HG02870 (cell line): ENCODE measurements around the gene KRT76.

Experiments
- ATAC-seq: cut with Tn5 transposase; IDR thresholded peaks from one replicate; pipeline ENCODE4 v1.9.1; 2021; ENCODE audit warnings: mild to moderate bottlenecking, moderate library complexity; ENCODE audit not compliant: unreplicated experiment

KRT76 gene

DNA sequence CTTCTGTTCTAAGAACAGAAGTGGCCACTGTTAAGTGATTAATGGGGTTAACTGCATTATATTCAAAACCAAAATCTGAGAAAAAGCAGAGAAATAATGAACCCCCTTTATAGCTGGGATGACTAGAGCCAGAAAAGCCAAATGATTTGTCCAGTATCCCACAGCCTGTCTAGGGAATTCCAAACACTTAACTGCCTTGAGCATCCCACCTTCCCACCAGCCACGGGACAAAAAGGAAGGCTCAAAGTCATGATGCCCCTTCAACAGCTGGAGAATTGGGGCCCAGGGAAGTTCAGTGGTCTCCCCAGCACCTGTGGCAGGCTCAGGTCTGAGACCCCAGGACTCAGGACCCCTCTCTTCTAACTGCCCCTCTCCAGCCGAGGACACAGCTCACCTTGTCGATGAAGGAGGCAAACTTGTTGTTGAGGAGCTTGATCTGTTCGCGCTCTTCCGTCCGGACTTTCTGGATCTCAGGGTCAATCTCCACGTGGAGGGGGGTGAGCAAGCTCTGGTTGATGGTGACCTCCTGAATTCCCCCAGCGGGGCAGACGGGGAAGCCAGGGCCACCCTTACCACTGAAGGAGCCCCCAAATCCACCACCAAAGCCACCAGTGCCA is 36.2 kb upstream of the KRT76 start:
- no peak for ATAC-seq

GRCh38 chr12:52812749-52813148 is 35.6 kb upstream of the KRT76 start:
- no peak for ATAC-seq

DNA sequence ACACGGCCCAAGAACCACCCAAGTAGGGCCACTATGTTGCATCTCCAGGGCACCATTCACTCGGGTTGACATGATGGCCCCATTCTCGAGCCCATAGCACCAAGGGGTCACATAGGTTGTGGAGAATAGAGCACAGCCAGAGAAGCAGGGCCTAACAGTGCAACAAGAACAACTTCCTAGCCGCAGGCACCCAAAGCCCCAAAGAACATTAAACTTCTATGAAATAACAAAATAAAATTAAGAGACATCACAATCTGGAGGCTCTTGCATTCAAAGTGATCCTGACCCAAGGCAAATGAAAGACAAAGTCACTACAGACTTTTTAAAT is 34.9 kb upstream of the KRT76 start:
- no peak for ATAC-seq

DNA sequence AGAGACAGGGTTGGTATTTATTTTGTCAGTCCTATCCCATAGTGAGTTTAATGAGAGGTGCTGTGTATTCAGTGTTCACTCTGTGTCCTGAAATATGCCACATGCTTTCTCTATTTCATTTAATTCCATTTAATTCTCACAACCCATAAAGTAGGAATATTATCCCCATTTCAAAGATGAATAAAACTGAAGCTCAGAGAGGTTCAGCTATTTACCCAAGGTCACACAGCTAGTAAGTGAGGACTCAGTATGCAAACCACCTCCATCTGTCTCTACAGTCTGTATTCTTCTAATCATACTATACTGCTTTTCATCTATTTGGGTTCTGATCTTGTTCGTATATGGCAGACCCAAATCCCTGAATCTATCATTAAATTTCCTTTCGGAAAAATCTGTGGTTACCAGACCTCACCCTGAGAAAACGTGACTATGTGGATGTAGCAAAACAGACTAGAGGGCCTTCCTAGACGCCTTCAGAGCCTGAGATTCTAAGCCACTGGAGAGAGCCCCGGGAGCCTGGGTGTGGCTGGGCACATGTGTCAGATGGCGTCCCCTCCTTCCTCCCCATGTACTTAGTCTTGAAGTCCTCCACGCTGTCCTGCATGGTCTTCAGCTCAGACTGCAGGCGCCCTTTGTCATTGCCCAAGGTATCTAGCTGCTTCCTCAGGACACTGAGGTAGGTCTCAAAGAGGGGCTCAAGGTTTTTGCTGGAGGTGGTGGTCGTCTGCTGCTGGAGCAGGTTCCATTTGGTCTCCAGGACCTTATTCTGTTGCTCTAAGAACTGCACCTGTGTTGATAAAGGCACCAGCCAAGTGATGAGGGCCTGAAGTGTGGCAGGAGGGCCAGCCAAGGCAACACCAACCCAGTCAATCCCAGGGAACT is 34.3 kb upstream of the KRT76 start:
- ATAC-seq = no peak

DNA sequence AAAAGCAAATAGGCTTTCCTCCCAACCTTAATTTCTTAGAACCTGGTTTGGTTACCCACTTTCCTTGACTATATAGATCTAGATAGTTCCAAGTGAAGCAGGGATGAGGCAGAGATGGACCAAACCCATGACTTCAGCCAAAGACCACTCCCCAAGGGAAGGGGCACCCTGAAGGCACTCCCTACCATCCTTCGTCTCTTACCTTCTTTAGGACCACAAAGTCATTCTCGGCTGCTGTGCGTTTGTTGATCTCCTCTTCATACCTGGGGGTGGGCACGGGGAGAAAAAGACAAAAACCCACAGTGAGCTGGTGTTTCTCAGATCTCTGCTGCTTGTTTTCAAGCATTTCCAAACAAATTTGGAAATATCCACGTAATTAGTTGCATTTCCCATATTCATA is 33.4 kb upstream of the KRT76 start:
- ATAC-seq = no peak

GRCh38 chr12:52809166-52809565 is 32.0 kb upstream of the KRT76 start:
- ATAC-seq = no peak

DNA sequence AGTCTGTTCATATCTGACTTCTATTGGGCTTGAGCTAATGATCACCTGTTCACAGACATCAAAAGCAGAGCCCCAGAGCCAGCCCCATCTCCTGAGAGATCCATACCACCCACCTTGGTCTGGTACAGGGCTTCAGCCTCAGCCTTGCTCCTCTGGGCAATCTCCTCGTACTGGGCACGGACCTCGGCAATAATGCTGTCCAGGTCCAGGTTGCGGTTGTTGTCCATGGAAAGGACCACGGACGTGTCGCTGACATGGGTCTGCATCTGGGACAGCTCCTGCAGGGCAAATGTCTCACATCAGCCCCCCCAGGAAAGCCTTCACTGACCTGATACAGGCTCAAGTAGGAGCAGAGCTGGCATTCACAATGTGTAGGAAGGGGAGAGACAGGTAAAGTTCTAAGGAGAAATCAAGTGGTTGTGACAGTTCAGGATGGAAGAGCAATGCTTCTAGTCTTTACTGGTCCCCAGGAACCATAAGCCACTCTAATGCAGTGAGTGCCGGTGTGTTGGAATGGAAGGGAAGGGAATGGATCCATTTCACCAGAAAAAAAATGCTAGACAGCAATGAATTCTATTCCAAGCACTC is 31.5 kb upstream of the KRT76 start:
- no peak for ATAC-seq

DNA sequence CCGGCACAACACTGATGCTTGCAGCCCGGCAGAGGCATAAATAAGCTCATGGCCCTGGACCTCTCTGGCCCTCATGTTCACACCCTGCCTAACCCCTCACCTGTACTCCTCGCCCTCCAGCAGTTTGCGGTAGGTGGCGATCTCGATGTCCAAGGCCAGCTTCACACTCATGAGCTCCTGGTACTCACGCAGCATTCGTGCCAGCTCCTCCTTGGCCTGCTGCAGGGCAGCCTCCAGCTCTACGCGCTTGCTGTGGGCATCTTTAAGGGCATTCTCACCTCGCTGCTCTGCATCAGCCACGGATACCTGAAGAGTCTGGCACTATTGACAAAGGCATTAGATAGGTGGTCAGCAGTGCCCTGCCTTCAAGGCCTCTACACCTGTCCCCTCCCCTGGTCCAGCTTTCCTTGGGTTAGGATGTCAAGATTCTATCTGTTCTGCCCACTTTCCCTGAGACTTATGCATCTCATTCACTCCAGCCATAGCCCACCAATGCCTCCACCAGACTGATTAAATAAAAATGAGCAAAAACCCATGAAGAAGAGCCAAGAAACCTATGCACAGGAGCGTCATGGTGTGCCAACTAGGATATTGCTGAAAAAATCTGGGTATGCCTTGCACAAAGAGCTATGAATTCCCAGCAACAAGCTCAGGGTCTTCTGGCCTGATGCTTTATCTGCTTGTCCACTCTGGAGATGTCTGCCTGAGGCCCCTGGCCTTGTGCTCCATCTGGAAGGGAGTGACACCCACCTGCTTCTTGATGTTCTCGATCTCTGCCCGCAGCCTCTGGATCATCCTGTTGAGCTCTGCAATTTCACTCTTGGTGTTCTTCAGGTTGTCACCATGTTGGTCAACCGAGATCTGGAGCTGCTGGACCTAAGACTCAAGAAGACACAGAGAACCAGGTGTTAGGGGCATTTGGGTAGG is 30.7 kb upstream of the KRT76 start:
- no peak for ATAC-seq

- no peak for ATAC-seq
Observed at GRCh38 chr12:52806821-52807543, 29.8 kb upstream of the KRT76 start.

DNA sequence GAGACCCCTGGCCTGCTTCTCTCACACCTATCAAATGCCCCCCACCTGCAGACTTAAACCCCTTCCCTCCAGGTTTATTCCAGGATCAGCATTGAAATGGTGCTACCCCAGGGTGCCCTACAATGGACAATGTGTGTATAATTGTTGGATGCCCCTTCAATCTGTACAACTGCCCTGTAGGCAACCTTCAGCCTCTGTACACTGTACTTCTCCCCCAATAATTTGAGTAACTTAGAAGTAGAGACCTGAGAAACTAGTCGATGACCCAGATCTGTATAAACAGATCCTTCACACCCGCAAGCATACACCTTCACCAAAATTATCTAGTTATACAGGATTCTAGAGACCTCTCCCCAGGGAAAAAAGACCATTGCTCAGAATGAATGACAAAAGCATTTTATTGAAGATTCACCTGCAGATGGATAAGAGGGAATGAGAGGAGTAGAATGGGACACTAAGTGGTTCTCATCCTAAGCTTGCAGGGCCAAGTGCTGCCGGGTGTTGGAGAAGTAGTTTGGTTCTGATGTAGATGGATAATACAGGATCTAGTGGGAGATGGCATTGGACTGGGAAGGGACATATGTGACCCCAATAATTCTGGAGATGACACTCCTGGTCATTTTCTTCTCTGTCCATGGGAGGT is 29.1 kb upstream of the KRT76 start:
- no peak for ATAC-seq

DNA sequence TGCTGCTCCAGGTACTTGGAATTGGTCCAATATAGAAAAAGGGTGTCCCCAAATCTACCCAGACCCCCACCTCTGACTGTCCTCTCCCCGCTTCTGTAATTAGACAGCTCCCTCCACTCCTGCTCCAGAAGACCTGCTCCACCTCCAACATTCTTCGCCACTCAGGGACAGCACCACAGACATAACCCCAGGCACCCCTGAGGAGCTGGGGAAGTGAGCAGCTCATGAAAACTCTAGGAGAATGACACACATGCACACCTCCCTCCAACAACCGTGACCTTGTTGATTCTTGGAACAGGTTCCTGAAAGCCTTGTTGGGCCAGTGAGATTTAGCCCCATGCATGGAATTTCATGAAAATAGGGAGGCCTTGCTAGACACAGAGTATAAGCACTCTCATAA is 28.6 kb upstream of the KRT76 start:
- no peak for ATAC-seq

DNA sequence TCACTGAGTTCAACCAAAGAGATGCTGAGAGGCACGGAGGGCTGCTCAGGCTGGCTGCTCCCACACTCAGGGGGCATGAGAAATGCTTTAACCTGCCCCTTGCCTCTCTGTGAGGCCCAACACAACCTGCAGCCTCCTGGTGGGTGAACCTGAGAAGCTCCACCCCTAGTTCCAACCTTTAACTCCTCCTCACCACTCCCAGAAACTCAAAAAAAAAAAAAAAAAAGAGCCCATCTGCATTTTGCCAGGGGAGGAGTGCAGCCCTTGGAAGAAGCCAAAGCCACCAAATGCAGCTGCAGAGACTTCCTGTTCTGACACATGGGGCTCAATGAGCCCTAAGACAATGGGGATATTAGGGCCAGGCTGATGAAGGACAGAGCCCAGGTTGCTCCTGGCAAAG is 27.9 kb upstream of the KRT76 start:
- ATAC-seq = no peak

DNA sequence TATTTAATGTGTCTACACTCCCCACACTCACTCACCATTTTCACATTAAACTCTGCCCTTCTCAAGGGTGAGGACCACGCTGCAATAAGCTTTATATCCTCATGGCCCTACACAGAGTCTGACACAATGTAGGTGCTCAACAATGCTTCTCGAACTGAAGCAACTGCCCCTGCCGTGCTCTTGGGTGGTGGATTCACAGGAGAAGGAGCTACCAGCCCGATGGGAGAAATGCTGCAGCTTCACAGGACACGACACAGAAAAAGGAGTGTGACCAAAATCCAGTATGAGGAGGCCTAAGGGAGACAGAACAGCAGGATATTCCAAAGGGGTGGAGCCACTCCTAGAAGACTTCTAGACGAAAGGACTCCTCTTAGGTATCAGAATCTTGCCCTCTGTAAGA is 25.3 kb upstream of the KRT76 start:
- no peak for ATAC-seq

- no peak for ATAC-seq
Observed at GRCh38 chr12:52801773-52802172, 24.6 kb upstream of the KRT76 start.

DNA sequence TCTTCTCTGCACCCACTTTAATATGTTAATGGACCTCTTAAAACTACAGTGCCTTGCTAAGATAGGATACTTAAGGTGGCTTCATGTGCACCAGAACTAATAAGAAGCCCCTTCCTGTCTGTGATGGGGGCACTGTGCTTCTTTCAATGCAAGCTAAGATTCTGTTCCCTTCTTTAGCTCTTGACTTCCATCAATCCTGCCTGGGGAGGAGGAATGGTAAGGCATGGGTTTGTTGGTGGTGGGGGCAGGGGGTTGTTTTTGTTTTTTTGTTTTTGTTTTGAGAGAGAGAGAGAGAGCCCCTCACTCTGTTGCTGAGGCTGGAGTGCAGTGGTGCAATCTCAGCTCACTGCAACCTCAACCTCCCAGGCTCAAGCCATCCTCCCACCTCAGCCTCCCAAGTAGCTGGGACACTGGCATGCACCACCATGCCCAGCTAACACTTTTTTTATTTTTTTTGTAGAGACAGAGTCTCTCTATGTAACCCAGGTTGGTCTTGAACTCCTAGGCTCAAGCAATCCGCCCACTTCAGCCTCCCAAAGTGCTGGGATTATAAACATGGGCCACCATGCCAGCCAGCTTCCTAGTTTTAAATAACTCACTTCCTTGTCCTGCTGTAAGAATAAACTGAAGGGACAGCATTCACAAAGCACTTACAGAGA is 23.2 kb upstream of the KRT76 start:
- no peak for ATAC-seq

DNA sequence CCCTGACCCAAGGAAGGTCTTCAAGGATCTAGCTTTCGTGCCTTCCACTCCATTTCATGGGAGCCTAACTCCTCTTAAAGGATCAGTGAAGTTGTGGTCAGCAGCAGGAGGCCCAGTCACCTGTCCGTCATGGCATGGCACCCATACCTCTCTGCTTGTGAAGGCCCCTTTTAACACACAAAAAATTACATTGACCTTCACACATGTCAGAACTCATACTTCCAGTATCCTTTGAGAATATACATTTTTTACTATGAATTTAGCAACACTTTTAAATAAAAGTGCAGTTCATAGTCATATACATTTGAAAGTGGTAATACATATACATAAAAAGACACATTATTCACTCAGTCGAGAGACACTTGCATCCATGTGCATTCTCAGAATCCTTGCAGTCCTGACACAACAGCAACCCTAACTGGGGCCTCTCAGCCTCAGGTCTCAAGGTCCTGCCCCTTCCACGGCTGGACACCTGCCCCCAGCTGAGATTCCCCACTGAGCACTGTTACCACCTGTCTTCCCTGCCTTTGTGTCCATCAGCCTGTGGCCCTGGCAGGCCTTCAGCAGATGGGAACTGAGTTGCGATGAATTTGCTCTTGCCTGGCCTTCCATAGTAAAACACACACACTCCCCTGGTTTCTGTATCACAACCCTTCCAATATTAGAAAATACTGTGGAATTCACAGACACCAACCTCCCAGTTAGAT is 22.5 kb upstream of the KRT76 start:
- ATAC-seq = no peak

DNA sequence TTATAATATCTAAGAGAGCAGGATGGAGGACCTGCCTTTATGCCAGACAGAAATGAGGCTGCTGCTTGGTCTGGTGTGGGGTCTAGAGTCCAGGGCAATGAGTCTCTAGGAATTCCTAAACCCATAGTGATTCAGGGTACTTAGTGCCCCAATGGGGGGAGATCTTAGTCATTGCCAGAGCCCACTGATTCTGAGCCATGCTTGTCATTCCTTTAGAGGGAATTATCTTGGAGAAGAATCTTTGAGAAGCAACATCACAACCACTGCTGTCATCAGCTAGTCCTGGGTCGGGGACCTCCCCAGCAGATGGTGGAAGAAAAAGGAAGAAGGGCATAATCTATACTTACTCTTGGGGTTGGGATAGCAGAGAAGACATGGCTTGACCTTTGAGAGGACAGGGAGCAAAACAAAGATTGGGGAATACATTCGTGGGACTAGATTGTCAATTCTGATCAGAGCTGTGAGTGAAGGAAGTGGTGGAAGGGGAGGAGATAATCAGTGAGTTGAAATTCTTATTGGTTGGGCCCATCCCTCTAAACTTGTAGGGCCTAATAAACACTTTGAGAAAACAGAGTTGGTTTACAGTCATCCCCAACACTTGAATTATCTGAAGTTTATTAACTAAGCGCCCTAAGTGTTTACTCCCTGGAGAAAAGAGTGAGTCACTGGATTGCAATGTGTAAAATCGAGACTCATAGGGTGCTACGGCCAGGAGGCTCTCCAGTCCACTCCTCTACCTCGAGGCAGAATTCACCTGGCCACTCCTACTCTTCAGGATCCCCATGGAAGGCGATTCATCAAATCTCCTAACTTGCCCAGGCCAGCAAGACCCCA is 21.7 kb upstream of the KRT76 start:
- no peak for ATAC-seq

DNA sequence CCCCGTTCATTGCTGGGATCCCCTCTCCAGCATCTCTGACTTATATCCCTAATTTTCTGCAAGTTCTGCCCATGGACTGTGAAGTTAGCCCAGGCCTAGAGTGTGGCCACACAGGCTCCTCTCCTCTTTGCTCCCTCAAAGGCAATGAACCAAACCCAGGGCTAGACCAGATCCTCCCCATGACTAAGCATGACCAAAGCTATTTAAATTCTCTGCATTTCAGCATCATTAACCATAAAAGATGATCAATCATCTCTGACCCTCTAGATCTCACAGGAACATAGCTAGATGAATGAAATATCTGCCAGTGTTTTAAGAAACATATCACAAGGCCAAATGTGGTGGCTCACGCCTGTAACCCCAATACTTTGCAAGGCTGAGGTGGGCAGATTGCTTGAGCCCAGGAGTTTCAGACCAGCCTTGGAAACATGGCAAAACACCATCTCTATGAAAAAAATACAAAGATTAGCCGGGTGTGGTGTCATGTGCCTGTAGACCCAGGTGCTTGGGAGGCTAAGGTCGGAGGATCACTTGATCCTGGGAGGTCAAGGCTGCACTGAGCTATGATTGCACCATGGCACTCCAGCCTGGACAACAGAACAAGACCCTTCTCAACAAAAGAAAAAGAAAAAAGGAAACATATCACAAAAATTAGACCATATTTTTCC is 21.0 kb upstream of the KRT76 start:
- no peak for ATAC-seq
